Fibroblast of villous mesenchyme (primary cell): ENCODE measurements around the gene CD160. TPM values are rescaled to one million over a fixed set of nuclear protein-coding genes. Genes with fewer than 3 reads are reported as not detected.

Experiments
- DNase-seq: peaks from one replicate; pipeline ENCODE4 v3.0.0-alpha.2; 2010; ENCODE audit warnings: low read depth
- H3K4me3 ChIP-seq: 2 replicates; pipeline ENCODE4 v1.5.1; 2011; ENCODE audit warnings: low read depth, mild to moderate bottlenecking, low read length
- total RNA-seq: library from RNA; depleted of rRNA; stranded (reverse); fragments of >200 nt; gene quantifications from 2 replicates; pipeline ENCODE4 v1.2.3, GENCODE V29; 2012
- TF ChIP-seq, protein P1 (sequence below): IDR thresholded peaks from 2 replicates; pipeline ENCODE4 v1.5.1; 2012; ENCODE audit warnings: low read depth, mild to moderate bottlenecking, low read length; ENCODE audit not compliant: insufficient read depth

The CD160 gene
- total RNA-seq, 1 donor: under 0.01 TPM

DNA sequence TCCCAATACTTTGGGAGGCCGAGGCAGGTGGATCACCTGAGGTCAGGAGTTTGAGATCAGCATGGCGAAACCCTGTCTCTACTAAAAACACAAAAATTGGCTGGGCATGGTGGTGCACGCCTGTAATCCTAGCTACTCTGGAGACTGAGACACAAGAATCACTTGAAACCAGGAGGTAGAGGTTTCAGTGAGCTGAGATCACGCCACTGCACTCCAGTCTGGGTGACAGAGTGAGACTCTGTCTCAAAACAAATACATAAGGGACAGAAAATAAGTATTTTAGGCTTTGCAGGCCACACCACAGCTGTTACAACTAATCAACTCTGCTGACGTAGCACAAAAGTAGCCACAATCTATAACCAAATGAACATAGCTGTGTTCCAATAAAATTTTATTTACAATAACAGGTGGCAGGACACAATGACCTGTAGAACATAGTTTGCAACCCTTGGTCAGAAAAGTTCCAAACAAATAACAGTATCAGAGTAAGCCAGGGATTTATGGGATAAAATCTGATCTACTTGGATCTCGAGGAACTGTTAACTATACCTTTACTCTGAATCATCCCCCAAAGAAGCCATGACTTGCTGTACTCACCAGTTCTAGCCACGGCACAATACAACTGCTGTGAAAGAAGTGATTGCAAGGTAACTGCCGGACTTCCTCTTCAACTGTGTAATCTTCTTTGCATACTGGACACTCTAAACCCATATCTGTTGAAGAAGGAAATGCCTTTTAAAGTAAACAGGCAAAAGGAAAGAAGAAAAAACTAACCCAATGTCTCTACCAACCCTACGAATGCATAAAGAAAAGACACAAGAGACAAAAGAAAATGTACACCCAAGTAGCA is 28.3 kb downstream of the CD160 start:
- no peak overlapping the region for H3K4me3 ChIP-seq
- no peak for DNase-seq

DNA sequence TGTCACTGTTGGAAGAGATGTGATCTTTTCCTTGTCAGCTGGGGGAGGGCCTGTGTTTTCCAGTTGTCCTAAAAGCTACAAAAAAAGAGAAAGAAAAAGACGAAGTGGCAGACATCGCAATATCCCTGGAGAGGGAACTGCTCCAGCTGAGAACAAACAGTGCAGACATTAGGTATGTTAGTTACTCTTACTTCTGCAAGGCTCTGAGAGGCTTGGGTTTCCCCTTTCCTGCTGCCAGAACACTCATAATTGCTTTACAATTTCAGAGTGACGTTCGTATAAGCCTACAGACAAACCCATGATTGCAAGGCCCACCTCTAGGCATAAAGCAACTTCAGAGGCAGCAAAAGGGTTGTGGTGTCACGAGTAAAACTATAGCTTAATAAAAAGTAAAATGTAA is 31.1 kb downstream of the CD160 start:
- no peak for DNase-seq
- H3K4me3 ChIP-seq: no peak overlapping the region
- TF ChIP-seq, protein P1, sequence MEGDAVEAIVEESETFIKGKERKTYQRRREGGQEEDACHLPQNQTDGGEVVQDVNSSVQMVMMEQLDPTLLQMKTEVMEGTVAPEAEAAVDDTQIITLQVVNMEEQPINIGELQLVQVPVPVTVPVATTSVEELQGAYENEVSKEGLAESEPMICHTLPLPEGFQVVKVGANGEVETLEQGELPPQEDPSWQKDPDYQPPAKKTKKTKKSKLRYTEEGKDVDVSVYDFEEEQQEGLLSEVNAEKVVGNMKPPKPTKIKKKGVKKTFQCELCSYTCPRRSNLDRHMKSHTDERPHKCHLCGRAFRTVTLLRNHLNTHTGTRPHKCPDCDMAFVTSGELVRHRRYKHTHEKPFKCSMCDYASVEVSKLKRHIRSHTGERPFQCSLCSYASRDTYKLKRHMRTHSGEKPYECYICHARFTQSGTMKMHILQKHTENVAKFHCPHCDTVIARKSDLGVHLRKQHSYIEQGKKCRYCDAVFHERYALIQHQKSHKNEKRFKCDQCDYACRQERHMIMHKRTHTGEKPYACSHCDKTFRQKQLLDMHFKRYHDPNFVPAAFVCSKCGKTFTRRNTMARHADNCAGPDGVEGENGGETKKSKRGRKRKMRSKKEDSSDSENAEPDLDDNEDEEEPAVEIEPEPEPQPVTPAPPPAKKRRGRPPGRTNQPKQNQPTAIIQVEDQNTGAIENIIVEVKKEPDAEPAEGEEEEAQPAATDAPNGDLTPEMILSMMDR: no peak

More for the DNA sequence above, 28.3 kb downstream of the CD160 start:
- TF ChIP-seq, protein P1: no peak

DNA sequence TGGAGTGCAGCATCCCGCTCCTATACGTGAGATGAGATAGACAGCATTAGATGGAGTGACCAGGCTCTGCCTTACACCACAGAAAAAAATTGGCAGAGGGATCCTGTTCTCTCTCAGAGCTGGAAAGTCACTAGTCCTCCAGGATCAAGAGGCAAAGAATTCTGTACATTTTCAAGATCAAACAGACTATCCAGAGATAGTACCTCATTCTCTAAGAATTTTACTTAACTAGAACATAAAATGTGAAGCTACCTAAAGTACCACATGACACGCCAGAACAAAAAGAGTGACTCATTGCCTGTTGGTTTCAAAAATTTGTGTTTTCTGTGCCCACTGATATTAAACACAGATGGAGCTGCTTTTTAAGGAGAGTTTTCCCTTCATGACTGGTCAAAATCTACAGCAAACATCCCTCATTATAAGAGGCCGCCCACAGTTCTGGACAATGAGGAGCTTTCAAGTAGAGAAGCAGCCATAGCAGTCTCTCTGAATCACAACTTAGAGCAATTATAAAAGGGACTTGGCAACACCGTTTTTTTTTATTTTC is 32.3 kb downstream of the CD160 start:
- no peak overlapping the region for H3K4me3 ChIP-seq
- DNase-seq: peak; percentile 79
- TF ChIP-seq, protein P1: no peak

DNA sequence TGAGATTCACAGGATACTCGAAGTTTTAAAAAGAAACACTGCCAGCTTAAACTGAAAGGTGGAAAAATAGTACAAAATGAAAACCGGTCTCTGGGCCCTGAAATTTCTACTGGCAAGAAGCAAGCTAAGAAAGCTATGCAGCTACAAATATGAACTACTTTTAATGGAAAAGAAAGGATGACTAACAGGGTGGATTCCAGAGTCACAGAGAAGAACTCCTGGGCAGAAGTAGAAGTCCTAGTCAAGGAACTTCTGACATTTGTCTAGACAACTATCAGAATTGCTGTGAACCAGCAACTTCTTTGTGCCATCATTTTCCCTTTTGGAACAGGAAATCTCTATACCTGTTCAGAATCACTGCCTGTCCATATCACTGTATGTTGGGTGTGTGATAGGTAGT is 38.1 kb downstream of the CD160 start:
- no peak overlapping the region for H3K4me3 ChIP-seq
- TF ChIP-seq, protein P1: no peak
- no peak for DNase-seq

DNA sequence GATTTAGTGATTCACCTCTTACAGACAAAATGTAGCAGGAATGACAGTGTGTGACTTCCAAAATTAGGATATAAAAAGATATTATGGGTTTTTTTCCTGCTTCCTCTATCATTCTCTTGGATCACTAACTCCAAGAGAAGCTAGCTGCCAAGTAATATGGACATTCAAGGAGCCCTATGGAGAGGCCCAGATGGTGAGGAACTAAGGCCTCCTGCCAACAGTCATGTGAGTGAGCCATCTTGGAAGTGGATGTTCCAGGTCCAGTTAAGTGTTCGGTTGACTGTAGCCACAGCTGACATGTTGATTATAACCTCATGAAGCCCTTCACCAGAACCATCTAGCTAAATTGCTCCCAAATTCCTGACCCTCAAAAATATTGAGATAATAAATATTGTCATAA is 38.8 kb downstream of the CD160 start:
- no peak overlapping the region for H3K4me3 ChIP-seq
- DNase-seq: no peak
- TF ChIP-seq, protein P1: no peak

DNA sequence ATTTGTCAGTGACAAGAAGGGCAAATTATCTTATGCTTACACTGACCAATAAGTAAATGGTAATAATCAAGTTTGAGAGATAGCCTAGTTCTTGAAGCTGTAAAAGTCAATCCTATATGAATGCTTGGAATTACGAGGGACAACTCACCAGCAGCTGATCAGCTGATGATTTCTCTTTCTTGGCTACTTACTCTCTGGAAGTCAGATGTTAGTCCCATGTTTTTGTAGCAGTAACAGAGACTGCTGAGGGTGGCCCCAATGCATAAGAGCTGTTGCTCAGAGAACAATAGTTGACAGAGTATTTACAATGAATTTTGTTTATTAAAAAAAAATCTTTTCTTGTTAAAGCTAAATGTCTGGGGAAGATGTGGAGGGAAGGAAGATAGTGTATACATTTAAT is 39.3 kb downstream of the CD160 start:
- DNase-seq: peak; percentile 18
- TF ChIP-seq, protein P1: no peak
- H3K4me3 ChIP-seq: no peak overlapping the region
